ACHN (cell line): Measurements from ENCODE around the gene CHAD.
A peak's percentile ranks its signal among the peaks of the same experiment; 100 is the strongest.
"Not testable (repeated sequence)": the region's sequence is repeated elsewhere in the genome, so short reads cannot be mapped to it uniquely, and the experiment has no call there.

Source experiments
- DNase-seq: peaks from one replicate; pipeline ENCODE4 v3.0.0-alpha.2; 2015
- in situ Hi-C: cut with HindIII; loops from 2 replicates; pipeline ENCODE4 v1.10.0; 2017; ENCODE audit warnings: low sequenced_read_pairs, low pct_ligation_motif_present, low pct_unique_long_range_greater_than_20kb

CHAD gene

GRCh38 chr17:50478391-50479381 lies 10.0 kb upstream of the CHAD start, which contains the start of gene RSAD1:
Gene RSAD1, plus strand, starts transcription at chr17:50478860. Its CDS starts 25 bp downstream, at chr17:50478885.
- in situ Hi-C loops = no loop called here
- peak; percentile 93 for DNase-seq

GRCh38 chr17:50477976-50478375 lies 9.3 kb upstream of the CHAD start:
- no peak for DNase-seq
- in situ Hi-C loops = no loop called here

GRCh38 chr17:50476545-50477315 lies 8.1 kb upstream of the CHAD start:
- in situ Hi-C loops = no loop called here
- no peak for DNase-seq

DNA sequence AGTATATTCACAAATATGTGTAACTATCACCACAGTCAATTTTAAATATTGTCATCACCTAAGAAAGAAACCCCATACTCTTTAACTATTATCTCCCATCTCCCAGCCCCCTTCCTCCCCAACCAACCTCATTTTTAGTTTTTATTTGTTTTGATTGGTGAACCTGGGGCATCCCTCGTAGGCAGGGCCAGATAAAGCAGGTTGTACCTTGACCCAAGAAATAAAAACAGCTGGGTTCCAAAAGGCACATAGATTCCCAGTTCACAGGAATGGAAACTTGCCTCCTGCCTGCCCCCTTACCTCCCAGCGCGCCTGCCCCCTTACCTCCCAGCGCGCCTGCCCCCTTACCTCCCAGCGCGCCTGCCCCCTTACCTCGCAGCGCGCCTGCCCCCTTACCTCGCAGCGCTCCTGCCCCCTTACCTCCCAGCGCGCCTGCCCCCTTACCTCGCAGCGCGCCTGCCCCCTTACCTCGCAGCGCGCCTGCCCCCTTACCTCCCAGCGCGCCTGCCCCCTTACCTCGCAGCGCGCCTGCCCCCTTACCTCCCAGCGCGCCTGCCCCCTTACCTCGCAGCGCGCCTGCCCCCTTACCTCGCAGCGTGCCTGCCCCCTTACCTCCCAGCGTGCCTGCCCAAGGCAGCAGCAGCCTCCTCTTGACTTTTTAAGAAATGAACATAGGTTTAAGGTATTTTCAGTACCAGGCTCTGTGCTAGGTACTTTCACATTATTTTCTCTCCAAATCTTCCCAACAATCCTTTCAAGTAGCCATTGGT lies 7.3 kb upstream of the CHAD start:
- in situ Hi-C loops, DNase-seq: not testable (repeated sequence)

- in situ Hi-C loops = no loop called here
Observed at GRCh38 chr17:50475362-50475761, 6.7 kb upstream of the CHAD start.

DNA sequence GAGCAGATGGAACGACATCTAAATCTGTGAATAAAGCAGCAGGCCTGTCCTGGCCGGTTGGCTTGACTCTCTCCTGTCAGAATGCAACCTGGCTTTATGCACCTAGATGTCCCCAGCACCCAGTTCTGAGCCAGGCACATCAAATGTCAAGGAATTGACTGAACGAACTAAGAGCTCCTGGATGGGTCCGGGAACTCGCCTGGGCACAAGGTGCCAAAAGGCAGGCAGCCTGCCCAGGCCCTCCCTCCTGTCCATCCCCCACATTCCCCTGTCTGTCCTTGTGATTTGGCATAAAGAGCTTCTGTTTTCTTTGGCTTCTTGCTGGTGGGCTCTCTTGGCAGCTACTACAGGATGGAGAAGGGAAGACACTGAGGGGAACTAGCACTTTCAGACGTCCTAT lies 5.8 kb upstream of the CHAD start:
- in situ Hi-C loops = no loop called here
- no peak for DNase-seq

More at GRCh38 chr17:50475362-50475761, 6.7 kb upstream of the CHAD start:
- no peak for DNase-seq

- in situ Hi-C loops = no loop called here
- DNase-seq = no peak
Observed at GRCh38 chr17:50473901-50474300, 5.2 kb upstream of the CHAD start.

- in situ Hi-C loops, DNase-seq: not testable (repeated sequence)
Observed at GRCh38 chr17:50472761-50473161, 4.1 kb upstream of the CHAD start.

DNA sequence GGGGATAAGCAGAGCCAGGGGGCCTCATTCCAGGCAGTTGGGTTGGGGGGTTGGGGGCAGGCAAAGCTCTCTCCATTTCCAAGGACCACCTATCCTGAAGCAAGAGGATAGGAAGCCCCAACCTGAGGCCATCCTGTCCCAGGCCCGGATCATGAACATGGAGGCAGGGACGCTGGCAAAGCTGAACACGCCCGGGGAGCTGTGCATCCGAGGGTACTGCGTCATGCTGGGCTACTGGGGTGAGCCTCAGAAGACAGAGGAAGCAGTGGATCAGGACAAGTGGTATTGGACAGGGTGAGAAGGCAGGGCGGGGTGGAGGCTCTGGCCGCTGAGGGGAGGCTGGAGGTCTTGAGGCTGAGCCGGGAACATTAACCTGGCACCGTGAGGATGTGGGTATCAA lies 3.6 kb upstream of the CHAD start:
- in situ Hi-C loops = no loop called here
- DNase-seq = no peak

GRCh38 chr17:50471009-50471905 lies 2.6 kb upstream of the CHAD start:
- no peak for DNase-seq
- in situ Hi-C loops = no loop called here

DNA sequence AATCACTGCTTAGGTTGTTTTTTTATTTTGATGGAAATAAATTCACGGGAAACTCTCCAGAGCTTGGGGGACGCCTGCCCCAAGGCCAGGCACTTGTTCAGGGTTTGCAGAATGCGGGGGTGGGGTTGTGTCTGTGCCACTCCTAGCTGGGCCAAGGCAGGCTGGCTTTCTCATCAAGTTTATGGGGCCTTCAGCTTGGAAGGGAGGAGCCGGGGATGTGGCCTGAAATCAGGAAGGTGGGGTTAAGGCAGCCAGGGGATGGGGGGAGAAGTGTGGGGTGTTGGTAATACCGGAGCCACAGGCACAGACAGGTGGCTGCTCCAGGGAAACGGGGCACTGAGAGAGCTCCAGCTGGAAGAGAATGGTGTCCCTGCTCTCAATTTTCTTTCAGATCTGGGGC lies 1.7 kb upstream of the CHAD start:
- DNase-seq = no peak
- in situ Hi-C loops = no loop called here

DNA sequence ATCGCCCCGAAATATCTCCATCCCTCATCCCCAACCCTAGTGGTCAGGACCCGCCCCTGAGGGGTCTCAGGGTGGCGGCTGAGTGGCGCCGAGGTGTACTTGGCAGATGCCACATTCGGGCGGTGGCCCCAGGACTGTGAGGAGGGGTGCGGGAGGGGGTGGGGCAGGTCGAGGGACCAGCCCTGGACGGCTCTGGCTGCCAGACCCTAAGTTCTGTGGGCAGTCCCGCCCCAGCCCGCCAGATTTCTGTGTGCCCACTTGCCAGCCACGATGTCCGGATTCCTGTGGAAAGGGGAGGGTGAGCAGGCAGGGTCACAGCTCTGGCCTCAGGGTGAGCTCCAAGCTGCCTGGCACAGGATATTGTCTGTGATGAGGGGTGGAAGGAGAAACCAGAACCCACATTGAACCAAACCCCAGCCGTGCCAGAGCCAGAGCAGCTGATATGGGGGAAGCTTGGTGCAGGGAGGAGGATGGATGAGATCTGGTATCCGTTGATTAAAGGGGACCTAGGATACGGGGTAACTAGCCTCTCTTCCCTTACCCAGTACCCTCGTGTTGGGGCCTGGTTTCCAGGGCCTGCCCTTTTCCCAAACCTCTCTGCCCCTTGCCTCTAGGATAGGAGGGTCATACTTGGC lies 1.1 kb upstream of the CHAD start:
- no peak for DNase-seq
- in situ Hi-C loops = no loop called here

DNA sequence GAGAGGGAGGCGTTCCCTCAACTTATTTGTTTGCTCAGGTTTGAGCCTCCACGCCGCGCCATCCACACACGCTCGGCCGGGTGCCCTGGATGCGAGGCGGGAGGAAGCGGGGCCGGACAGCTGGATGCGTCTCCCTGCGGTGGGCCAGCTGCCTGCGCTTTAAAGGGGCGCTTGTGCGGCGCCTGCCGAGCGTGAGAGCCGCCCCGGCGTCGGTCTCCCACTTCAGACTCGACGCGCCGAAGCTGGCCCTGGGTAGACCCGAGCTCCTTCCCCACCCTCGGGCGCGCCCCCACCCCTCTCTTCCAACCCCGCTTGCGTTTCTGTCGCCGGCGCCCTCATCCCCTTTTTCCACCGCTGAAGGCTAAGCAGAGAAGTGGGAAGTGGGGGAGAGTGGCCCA lies 527 bp upstream of the CHAD start:
- in situ Hi-C loops = no loop called here
- no peak for DNase-seq

DNA sequence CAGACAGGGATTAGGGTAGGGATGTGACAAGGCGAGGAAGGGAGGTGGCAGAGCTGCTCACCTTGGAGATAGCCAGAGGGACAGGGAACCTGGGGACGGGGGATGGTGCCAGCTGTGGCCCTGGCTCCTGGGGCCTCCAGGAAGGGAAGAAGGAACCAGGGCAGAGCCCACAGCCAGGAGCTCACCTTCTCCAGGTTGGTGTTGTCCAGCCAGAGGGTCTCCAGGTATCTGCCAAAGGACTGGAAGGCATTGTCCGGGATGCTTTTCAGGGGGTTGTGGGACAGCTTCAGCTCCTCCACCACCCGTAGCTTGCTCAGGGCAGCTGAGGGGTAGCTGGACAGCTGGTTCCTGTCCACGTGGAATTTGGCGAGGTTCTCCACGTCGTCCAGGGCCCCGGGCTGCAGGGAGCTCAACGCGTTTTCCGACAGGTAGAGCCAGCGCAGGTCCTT lies 801 bp downstream of the CHAD start:
- in situ Hi-C loops = no loop called here
- DNase-seq = no peak

DNA sequence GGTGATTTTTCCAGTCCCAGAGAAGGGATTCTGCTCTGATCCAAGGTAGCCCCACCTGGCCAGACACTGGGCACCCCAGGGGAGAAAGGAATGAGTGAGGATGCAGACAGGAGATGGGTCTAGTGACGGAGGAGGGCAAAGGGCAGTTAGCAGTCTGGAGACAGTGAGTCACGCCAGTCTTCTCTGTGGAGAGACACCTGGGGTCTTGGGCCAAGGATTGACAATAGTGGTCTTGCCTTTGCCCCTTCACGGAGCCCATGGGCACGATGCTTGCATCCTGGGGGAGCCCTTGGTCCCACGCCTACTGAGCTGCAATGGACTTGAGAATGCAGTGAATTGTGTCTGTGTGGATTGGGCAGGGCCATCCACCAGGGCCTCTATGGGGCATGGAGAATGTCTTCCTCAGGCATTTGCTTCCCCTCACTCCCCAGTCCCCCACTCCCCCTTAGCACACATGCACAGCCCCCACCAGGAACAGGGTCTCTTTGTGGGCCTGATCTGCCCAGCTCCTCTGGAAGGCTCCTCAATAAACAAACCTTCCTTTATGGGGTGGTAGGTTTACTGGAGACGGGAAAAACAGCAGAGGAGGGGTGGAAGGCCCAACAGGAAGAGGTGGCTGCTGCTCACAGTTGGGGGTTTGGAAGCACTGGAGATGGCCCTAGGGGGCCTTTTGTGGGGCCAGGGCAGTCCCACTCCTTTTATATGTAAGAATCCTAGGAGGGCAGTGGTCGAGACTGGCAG lies 1.4 kb downstream of the CHAD start:
- DNase-seq = no peak
- in situ Hi-C loops = no loop called here

DNA sequence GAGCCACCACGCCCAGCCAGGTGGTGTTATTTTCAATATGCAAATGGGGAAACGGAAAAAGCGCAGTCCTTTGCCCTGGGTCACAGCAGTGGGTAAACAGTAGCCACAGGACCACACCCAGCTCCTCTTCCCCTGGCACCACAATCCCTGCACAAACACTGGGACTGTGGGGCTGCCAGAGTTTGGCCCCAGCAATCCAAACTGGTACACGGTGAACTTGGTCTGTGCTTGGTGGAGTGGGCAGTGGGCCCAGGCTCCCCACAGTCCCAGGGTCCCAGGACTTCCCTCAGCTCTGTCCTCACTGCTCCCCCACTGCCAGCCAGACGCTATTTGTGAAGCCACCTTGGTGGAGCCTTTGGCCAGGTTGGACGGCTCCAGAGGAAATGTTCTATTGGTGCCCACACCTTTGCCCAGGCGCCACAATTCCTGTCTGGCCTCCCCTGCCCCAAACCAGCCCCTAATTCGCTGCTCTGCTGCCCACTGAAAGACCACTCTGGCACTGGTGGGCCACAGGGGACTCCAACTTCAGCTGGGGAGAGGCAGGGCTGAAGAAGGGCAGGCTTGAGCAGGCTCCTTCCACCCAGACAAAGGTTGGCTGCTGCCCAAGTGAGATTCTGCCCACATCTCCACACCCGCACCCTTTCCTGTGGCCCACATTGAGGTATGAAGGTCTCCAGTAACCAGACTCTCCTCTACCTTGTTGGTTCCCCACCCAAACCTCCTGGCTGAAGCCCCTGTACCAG lies 2.1 kb downstream of the CHAD start:
- in situ Hi-C loops = no loop called here
- no peak for DNase-seq
